Measurements from ENCODE around the gene EFNA4.

DNA sequence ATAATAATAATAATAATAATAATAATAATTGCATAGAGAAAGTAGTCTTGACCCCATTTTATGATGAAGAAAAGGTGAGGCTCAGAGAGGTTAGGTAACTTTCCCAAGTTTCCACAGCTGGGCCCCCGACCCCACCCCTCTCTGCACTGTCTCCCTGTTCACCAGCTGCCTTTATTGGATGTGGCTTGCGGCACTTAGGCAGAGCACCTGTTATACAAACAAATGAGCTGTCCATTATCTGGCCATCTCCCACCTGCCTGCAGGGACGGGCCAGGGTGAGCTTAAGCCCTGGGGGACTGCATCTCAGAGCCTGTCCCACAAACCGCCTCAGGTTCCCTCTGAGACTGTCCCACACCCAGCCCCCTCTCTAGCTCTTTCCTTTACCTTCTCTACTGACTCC, 54.1 kb downstream of the EFNA4 start:
- TF ChIP-seq, protein P1, sequence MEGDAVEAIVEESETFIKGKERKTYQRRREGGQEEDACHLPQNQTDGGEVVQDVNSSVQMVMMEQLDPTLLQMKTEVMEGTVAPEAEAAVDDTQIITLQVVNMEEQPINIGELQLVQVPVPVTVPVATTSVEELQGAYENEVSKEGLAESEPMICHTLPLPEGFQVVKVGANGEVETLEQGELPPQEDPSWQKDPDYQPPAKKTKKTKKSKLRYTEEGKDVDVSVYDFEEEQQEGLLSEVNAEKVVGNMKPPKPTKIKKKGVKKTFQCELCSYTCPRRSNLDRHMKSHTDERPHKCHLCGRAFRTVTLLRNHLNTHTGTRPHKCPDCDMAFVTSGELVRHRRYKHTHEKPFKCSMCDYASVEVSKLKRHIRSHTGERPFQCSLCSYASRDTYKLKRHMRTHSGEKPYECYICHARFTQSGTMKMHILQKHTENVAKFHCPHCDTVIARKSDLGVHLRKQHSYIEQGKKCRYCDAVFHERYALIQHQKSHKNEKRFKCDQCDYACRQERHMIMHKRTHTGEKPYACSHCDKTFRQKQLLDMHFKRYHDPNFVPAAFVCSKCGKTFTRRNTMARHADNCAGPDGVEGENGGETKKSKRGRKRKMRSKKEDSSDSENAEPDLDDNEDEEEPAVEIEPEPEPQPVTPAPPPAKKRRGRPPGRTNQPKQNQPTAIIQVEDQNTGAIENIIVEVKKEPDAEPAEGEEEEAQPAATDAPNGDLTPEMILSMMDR (IDR thresholded peaks at IDR 0.05): no peak
- TF ChIP-seq POLR2A (IDR thresholded peaks at IDR 0.05) (no peak), EP300 (IDR thresholded peaks at IDR 0.05) (no peak), POLR2AphosphoS5 (IDR thresholded peaks at IDR 0.05) (no peak)

Data from suprapubic skin (tissue), 4 donors.